Right lobe of liver (tissue), 6 donors: ENCODE measurements around the gene ZMYM4. TPM values are rescaled to one million over a fixed set of nuclear protein-coding genes. Genes with fewer than 3 reads are reported as not detected.
A peak's percentile ranks its signal among the peaks of the same experiment; 100 is the strongest.

Experiments
- ATAC-seq, 4 donors: fragments of 200-7000 bp; cut with Tn5 transposase; one replicate each; pipeline ENCODE4 v1.9.1; 2020; ENCODE audit warnings: mild to moderate bottlenecking in 4 of 4, moderate library complexity in 4 of 4
- DNase-seq, 3 donors: peaks; one replicate each; pipeline ENCODE4 v3.0.0-alpha.2; 2020
- H3K27ac ChIP-seq, 3 donors: fragments of 200-600 bp; one replicate each; pipeline ENCODE4 v1.8.0; 2022
- H3K27me3 ChIP-seq, 2 donors: fragments of 200-600 bp; one replicate each; pipeline ENCODE4 v1.8.0; 2022
- H3K36me3 ChIP-seq, 4 donors: fragments of 200-600 bp; sonication (generic) in 1 of 4; one replicate each; pipeline versions ENCODE4 v1.5.1 to v1.8.0; 2017 to 2022; ENCODE audit warnings: control low read depth in 1 of 4
- H3K4me1 ChIP-seq, 4 donors: fragments of 200-600 bp; sonication (generic) in 1 of 4; one replicate each; pipeline versions ENCODE4 v1.5.1 to v1.8.0; 2017 to 2022; ENCODE audit warnings: control low read depth in 1 of 4
- H3K4me3 ChIP-seq, 3 donors: fragments of 200-600 bp; one replicate each; pipeline ENCODE4 v1.8.0; 2022
- H3K9me3 ChIP-seq, 4 donors: fragments of 200-600 bp; sonication (generic) in 1 of 4; one replicate each; pipeline versions ENCODE4 v1.5.1 to v1.8.0; 2017 to 2022; ENCODE audit warnings: control low read depth in 1 of 4
- CTCF ChIP-seq, 4 donors: fragments of 200-600 bp in 3 of 4; fragments of 450-650 bp in 1 of 4; IDR thresholded peaks; one replicate each; pipeline versions ENCODE4 v1.5.1 to v1.8.0; 2016 to 2022; ENCODE audit warnings: antibody characterized with exemption in 4 of 4, mild to moderate bottlenecking in 2 of 4
- POLR2A ChIP-seq: fragments of 450-650 bp; IDR thresholded peaks from one replicate; pipeline ENCODE4 v1.6.1; 2017; ENCODE audit warnings: antibody characterized with exemption, mild to moderate bottlenecking
- WGBS: methylation state at CpG from one replicate; pipeline ENCODE4 v1.1.6; 2018; ENCODE audit warnings: low coverage, low lambda C conversion rate; ENCODE audit not compliant: insufficient coverage; ENCODE audit errors: missing lambda C conversion rate; 5-methylcytosine and 5-hydroxymethylcytosine counted together
- intact Hi-C, 2 donors: fragments of 100-400 bp; cut with DNase I; formaldehyde crosslinking; loops; one replicate each; pipeline versions ENCODE4 v1.11.2 to v1.14.1; 2022
- total RNA-seq, 6 experiments: library from RNA; depleted of rRNA in 2 of 6; stranded (reverse); fragments of >200 nt in 2 of 6; fragmentation: NEBNext Ultra II Directional in 3 of 6; extraction: Animal tissue kit (Norgen Biotek cat#: 25700) in 3 of 6; gene quantifications; one replicate each; pipeline versions ENCODE4 v1.1.0 to v1.2.4, GENCODE V29; 2016 to 2023
- donor health status: DM: no; HTN: yes; CAD: no.
- donor health status: DM: no; HTN: no; CAD: no.
- donor health status: DM: no; HTN: no; CAD: no.
- donor health status: DM: no; HTN: yes; CAD: no.
- donor health status: DM: no; HTN: yes; CAD: no.

The ZMYM4 gene
- total RNA-seq, 6 experiments from 2014 or later = 13.3 to 20.4 (median 17.1) TPM

- Histone ChIP-seq H3K9me3 (no peaks in the 10 kb centered on the region), H3K4me3 (no peak overlapping the region), H3K36me3 (no peaks in the 10 kb centered on the region), H3K4me1 (no peaks in the 10 kb centered on the region), H3K27ac (no peak overlapping the region), H3K27me3 (no peaks in the 10 kb centered on the region)
- no peak for TF ChIP-seq POLR2A
- TF ChIP-seq CTCF (IDR thresholded peaks at IDR 0.05) = no peak
- DNase-seq (no peak), ATAC-seq (no peak)
- intact Hi-C loops = no loop called here
- 92% methylated on average over 3 of the region's 3 CpGs for WGBS
Measured at GRCh38 chr1:35284852-35285251, 16.3 kb downstream of the ZMYM4 start.

- Histone ChIP-seq H3K27me3 (no peaks in the 10 kb centered on the region), H3K27ac (no peak overlapping the region), H3K4me3 (no peak overlapping the region), H3K4me1 (no peaks in the 10 kb centered on the region), H3K36me3 (no peaks in the 10 kb centered on the region), H3K9me3 (no peaks in the 10 kb centered on the region)
- 78% methylated on average over 5 of the region's 5 CpGs for WGBS
- DNase-seq (no peak), ATAC-seq (no peak)
- TF ChIP-seq CTCF (IDR thresholded peaks at IDR 0.05) = no peak
- no peak for TF ChIP-seq POLR2A
- intact Hi-C loops = no loop called here
Measured at GRCh38 chr1:35285771-35286606, 17.5 kb downstream of the ZMYM4 start.

- TF ChIP-seq CTCF (IDR thresholded peaks at IDR 0.05) (no peak), POLR2A (no peak)
- ATAC-seq (no peak), DNase-seq (no peak)
- no peak overlapping the region for H3K27ac ChIP-seq
- H3K4me3 ChIP-seq = no peak overlapping the region
- 92% methylated on average over 9 of the region's 9 CpGs for WGBS
- no peaks in the 10 kb centered on the region for H3K27me3 ChIP-seq
- H3K4me1 ChIP-seq = no peaks in the 10 kb centered on the region
- intact Hi-C loops = no loop called here
- H3K9me3 ChIP-seq = no peaks in the 10 kb centered on the region
- no peaks in the 10 kb centered on the region for H3K36me3 ChIP-seq
Measured at GRCh38 chr1:35287807-35288640, 19.5 kb downstream of the ZMYM4 start.

GRCh38 chr1:35288761-35289160 lies 20.3 kb downstream of the ZMYM4 start:
- H3K27me3 ChIP-seq = no peaks in the 10 kb centered on the region
- TF ChIP-seq POLR2A (no peak), CTCF (IDR thresholded peaks at IDR 0.05) (no peak)
- no peaks in the 10 kb centered on the region for H3K4me1 ChIP-seq
- H3K36me3 ChIP-seq = no peaks in the 10 kb centered on the region
- no peaks in the 10 kb centered on the region for H3K9me3 ChIP-seq
- H3K4me3 ChIP-seq = no peak overlapping the region
- H3K27ac ChIP-seq = no peak overlapping the region
- DNase-seq (no peak), ATAC-seq (peak in 1 of 4 donors; percentile 39)
- intact Hi-C loops = no loop called here
